ENCODE results near the gene SEMA3G.

SEMA3G gene

DNA sequence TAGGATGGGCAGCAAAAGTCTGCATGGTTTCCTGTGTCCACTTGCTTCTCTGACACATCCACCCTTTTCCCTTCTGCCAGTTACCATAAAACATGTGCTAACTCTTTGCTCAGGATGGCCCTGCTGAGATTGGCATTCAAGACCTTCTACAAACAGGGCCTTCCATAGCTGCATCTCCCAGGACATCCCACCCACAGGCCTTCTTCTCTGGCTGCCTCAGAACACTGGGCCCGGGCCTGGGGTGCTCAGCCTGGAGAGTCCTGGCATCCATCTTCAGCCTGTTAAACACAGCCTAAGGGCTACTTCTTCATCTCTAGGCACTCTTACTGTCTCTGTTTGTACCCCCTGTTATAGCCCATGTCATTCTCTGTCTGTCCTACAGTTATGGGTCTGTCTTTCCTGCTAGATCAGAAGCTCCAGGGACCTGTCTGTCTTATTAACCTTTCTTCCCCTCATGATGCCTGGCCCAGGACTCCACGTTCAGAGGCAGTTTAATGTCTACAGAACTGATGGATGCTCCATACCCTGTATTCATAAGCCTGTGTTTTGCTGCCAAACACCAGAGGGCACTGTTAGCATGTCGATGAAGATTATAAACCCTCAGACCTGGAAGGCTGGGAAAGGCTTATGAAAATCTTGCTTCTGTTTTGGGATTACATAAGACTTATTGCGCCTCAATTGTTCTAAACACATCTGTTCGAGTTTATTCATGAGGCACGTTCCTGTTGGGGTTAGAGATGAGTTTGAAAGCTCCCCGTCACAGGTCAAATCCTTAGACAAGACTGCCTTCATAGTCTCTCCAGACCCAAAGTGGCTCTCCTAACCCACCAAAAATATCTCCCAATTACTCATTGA lies 16.5 kb downstream of the SEMA3G start:
- FAIRE-seq, result peak; percentile 78
- peak; percentile 28 for DNase-seq (ENCODE audit: extremely low spot score, insufficient read length, low read depth)

DNA sequence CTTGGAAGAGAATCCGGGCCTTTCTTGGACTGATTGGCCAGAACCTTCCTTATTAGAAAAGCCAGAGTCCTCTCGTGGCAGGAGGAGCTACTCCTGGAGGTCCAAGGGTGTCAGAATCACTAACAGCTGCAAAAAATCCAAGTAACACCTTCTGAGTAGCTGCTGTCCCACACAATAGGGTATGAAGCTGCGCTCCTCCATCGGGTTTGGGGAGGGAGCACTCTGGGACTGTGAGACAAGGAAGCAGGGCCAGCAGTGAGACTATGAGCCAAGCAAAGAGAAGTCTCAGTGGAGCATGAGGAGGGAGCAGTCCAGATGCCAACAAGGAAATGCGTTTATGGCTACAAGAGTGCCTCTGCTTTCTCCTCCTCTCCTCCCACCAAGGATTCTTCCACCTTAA lies 21.7 kb downstream of the SEMA3G start:
- DNase-seq (ENCODE audit: extremely low spot score, insufficient read length, low read depth) (no peak), FAIRE-seq (no peak)

DNA sequence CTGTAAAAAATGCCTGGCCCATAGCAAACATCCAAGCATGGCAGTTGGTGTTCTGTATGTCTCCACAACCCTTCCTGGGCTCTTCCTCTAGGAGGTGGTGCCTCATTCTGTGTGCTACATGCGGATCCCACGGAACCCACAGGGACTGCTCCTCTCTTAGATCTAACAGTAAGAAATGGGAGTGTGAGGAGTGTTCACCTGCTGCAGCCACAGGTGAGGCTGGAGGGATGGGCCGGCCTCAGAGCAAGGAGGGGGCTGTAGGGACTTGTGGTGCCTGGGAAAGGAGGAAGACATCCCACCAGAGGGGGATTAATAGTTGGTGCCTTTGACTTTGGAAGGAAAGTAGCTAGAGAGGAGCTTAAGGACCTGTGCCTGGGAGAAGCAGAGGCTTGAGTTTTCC lies 22.2 kb downstream of the SEMA3G start:
- no peak for FAIRE-seq
- DNase-seq (ENCODE audit: extremely low spot score, insufficient read length, low read depth), result no peak

DNA sequence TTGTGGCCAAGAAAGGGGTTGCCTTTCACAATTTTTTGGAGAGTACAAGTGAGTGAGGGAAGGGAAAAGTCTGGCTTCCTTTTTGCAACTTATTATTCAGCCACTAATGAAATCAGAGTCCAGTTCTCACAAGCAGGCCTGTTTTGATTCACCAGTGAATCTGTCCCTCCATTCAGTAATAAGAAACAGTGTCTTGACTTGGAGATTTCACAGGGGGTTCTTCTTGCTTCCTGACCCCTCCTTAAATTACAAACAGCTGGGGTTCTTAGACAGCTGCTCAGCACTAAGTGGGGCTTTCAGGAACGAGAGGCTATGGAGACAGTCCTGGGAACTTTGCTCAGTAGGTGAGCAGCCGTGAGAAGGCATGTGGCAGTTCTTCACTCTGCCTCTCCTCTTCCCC lies 24.5 kb downstream of the SEMA3G start:
- no peak for FAIRE-seq

DNA sequence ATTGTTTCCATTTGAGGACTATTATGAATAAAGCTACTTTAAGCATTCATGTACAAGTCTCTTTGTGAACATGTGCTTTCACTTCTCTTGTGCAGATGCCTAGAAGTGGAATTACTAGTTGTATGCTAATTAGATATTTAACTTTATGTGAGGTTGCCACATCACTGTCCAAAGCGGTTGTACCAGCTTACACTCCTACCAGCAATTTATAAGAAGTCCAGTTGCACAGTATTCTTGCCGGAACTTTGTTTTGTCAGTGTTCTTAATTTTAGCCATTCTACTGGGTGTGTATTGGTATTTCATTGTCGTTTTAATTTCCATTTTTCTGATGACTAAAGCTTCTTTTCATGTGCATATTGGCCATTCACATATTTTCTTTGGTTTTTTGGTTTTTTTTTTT lies 29.1 kb downstream of the SEMA3G start:
- FAIRE-seq (no peak), DNase-seq (ENCODE audit: extremely low spot score, insufficient read length, low read depth) (no peak)

More for the DNA sequence above, 24.5 kb downstream of the SEMA3G start:
- no peak for DNase-seq (ENCODE audit: extremely low spot score, insufficient read length, low read depth)

DNA sequence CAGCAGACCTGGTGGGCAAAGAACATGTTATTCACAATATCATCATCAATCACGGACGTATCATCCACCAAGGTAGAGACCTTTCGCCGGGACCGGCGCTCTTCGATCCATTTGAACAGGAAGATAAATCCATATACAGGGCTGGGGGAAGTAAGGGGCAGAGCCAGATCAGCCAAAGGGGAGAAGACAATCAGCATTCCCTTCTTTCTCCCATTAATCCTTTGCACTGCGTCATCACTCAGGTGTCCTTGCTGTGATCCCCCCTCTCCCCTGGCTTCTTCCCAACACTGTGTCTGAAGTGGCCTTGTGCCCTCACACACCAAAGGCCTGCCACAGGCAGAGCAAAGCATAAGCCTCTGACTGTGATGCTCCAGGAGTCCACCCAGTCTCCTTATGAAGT lies 36.4 kb downstream of the SEMA3G start:
- FAIRE-seq, result no peak
- no peak for DNase-seq (ENCODE audit: extremely low spot score, insufficient read length, low read depth)

DNA sequence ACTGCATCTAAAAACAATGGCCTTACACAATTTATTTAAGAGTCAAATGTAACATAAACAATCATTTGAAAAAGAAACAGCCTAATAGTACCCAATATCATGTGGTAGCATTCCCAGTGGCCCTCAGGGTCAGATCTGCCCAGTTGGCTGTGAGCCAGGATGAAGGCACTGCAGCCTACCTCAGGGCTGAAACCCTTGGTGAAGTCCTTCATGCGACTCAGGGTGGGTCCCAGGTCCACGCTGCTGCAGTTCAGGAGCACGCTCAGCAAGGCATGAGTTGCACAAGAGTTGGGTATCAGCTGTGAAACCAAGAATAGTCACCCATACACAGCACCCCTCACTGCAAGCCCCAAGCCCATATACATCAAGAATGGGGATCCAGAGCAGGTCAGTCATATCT lies 37.1 kb downstream of the SEMA3G start:
- FAIRE-seq (no peak), DNase-seq (ENCODE audit: extremely low spot score, insufficient read length, low read depth) (no peak)

DNA sequence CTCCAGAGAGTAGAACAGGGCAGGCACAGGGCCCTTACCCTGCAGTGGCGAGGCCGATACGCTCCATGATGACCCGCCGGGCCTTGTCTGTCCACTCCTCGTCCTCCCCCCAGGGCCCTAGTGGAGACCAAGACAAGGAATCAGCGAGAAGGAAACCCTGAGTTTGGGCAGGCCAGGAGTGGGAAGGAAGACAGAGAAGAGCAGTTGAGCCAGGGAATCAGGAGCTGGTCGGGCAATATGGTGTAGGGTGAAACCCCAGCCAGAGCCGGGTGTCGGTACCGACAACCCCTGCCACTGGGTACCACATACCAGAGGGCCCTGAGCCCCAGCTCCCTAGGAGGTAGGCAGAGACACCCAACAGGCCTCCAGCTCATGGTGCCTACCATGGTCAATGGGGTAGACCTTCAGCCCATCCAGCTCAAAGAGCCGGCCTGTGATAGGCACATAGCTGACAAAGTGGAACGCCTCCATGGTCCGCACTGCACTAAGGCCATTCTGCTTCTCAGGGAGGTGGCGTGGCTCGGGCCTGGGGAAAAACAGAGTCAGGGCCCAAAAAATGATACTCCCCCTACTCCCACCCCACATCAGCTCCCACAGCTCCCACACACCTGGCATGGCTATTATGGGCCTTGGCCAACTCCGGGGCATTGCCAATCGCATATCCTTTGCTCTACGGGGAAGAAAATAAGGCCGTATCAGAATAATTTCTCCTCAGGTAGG lies 38.0 kb downstream of the SEMA3G start:
- DNase-seq (ENCODE audit: extremely low spot score, insufficient read length, low read depth), result no peak
- FAIRE-seq, result no peak

DNA sequence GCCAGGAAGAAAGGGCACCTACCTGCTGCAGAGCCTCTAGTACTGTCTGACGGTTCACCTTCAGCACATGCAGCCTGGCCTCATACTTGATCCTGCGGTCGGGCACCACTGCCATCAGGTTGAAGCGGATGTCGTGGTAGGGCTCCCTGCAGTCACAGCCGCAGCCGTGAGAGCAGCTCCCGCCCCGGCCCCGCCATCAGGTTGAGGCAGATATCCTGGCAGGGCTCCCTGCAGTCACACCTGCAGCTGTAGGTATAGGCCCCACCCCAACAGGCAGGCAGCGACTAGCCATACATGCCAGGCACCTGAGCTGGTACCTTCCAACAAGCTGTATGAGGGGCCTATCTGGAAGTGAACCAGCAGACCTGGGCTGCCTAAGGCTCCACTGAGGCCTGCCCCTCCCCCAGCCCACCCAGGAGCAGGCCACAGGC lies 38.7 kb downstream of the SEMA3G start:
- FAIRE-seq (no peak), DNase-seq (ENCODE audit: extremely low spot score, insufficient read length, low read depth) (no peak)

DNA sequence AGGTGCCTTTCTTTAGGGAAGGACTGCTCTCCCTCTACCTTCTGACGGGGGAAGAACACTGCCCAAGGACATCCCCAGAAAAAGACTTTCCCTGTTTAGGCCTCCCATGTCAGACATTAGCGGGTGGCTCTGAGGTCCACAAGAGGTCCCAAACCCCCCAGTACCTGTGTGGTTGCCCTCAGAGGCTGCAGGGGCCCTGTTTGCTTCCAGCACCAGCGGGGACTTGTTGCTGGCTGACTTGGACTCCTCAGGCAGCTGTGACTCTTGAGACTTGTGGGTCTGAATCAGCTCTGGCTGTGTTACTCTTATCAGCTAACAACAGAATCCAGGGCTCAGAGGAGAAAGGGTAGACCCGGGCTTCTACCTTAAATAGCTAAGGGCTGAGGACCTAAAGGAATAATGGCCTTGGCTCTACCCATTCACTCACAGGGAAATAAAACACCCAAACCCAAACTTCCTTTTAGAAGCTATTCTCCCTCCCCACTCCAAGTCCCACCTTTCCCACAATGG lies 39.2 kb downstream of the SEMA3G start:
- FAIRE-seq (no peak), DNase-seq (ENCODE audit: extremely low spot score, insufficient read length, low read depth) (no peak)

DNA sequence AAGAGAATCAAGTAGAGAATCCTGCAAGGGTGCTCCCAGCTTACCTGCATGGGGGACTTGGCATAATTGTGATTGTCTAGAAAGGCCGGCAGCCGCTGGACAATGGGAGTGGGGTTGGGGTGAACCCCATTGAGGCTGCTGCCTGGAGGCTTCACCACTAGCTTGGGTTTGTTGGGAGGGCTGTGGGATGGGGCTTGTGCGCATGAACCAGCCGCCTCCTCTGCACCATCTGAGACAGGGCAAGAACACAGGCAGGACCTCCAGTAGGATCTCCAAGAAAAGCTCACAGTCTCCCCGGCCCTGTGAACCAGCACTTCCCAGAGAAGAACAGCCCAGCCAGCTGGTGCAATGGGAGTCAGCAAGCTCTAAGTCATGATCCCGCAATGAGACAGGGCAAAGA lies 39.8 kb downstream of the SEMA3G start:
- FAIRE-seq (no peak), DNase-seq (ENCODE audit: extremely low spot score, insufficient read length, low read depth) (no peak)

DNA sequence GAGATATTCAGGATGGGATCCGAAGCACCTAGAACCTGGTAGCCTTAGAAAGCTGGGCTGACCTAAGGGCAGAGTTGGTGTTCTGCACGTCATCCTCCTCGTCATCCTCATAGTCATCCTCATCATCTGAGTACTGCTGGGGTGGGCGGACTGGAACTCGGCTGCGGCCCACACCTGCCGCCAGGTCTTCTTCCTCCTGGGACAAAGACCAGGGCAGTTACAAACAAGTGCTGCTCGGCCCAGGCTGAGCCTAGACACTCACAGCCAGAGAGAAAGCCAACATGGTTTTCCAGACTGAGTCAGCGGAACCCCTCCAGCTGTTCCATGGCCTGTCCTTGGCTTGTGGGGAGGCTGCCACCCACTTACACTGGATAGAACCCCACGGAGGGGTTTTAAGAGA lies 40.5 kb downstream of the SEMA3G start:
- FAIRE-seq (no peak), DNase-seq (ENCODE audit: extremely low spot score, insufficient read length, low read depth) (no peak)

DNA sequence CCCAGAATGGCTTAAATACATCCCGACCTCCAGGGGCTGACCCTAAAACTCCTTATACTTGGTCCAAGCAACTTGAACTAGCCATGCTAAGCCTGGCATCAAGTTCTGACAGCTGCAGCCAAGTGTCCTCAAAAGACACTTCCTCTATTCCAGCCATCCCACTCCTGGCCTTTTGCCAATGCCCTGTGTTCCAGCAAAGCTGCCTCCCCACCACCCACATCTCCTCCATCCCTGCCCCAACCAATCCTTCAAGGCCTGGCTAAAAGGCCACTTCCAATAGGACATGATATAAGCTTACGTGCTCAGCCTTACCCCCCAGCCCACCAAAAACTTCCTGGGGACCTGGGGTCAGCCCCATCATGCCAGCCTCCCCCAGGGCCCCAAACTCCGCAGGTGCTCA lies 40.9 kb downstream of the SEMA3G start:
- FAIRE-seq, result no peak
- no peak for DNase-seq (ENCODE audit: extremely low spot score, insufficient read length, low read depth)

DNA sequence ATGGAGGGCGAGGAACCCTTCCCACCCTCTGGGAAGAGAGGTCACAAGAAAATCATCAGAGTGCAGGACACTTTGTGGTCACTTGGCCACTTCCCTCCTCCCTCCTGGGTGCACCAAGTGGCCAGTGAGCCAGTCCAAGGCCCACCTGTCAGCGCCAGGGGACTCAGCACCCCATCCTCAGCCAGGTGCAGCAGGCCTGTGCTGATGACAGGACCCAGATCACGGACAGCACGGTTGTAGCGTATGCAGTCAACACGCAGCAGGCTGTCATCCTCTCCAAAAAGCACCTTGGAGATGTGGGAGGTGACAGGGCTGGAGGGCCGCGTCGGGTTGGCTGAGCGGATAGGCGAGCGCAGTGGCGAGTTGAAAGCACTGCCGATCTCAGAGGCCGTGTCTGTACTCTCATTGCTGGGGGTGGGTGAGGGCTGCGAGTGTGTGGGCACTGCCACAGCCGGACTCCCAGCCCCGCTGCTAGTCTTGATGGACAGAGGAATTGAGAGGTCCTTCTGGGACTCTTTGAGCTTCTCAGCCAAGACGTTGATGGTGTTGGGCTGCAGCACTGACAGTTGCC lies 41.5 kb downstream of the SEMA3G start:
- FAIRE-seq, result no peak
- no peak for DNase-seq (ENCODE audit: extremely low spot score, insufficient read length, low read depth)

DNA sequence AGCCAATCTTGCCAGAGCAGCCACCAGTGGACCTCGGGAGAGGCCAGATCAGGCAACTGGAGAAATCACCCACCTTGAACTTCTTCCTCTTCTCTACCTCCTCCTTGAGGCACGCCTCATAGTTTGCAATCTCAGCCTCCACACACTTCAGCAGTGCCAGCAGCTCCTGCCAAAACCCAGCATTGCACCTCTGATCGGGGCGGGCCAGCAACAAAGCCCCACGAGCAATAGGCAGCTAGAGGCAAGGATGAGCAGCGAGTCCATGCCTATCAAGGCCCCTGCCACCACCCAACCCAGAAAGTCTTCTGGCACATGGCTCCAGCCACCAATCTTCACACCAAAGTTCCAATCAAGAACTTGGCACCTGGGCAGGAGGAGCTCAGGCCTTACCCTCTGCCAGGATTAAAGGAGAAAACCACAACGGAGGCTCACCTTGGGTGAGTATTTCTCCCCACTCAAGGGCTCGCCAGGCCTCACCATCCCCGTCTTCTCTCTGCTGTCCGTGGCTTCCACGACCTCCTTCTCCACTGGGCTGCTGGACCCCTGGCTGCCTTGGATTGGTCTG lies 42.1 kb downstream of the SEMA3G start:
- DNase-seq (ENCODE audit: extremely low spot score, insufficient read length, low read depth) (no peak), FAIRE-seq (no peak)

DNA sequence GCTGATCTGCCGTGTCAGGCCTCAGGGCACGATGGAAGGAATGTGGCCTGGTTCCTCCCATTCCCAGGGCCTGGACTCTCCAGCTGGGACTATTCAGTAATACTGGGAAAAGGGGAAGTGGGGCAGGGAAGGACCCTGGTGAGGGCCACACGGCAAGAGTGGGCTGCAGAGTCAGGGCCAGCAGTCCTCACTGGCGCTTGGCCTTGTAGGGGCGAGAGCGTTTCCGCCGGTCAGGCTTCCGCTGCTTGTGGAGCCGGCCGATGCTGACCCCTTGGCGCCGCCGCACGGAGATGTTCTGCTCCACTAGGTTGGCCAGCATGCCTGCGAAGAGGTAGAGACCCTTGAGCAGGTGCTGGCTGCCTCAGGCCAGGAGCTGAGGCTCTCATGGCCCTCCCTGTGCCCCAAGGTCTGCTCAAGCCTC lies 42.8 kb downstream of the SEMA3G start:
- DNase-seq (ENCODE audit: extremely low spot score, insufficient read length, low read depth) (no peak), FAIRE-seq (no peak)

DNA sequence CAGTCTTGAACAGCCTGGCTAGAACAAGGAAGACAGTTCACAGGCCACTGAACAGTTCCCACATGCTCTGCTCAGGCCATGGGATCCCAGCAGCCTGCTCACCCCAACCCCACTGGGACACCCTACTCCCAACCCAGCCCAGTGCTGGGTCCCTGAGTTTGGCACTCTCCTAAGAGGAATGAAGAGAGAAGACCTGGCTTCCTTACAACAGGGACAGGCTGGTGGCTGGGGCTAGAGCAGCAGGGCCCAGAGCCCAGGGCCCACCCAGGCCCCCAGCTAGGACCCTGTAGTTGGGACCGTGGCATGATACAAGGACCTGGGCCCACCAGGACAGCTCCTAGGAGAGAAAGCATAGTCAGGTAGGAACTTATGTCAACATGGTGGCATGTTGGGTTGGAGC lies 43.4 kb downstream of the SEMA3G start:
- FAIRE-seq, result no peak

DNA sequence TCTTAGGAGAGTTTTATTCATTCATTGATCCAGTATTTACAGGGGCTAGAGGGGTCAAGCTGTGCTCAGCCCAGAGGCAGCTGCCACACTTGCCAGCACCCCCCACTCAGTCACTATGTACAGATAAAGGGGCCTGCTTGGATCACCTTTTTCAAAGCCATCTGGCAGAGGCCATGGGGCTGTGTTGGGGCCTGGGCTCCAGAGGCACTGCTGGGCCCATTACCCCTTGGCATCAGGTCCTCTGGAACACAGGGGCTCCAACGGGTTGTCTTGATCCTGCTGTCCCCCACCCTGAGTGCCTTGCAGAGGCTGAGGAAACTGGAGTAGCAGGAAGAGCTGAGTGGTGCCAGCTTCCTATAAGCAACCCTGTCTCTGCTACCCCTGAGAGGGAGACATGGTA lies 43.9 kb downstream of the SEMA3G start:
- FAIRE-seq, result no peak
- no peak for DNase-seq (ENCODE audit: extremely low spot score, insufficient read length, low read depth)

More for the DNA sequence above, 43.4 kb downstream of the SEMA3G start:
- no peak for DNase-seq (ENCODE audit: extremely low spot score, insufficient read length, low read depth)

DNA sequence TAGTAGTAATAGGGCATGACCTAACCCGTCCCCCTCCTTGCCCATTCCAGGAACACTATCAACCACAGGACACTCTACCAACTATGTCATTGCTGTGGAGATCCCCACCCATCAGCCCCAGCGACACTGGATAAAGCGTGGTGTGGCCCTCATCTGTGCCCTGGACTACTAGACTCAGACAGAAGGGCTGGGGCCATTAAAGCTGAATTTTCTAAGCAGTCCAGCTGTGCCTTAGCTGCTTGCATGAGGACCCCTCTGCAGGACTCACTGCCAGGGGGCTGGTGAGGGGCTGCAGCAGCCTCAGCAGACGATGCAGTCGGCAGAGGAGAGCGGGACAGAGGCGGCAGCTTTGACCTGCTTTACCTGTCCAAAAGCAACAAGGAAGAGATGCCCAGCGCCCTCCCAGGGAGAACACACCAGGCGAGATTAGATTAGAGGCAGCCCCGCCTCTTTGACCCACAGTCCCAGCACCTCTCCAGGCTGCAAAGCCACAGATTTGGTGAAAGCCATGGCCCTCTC lies 44.6 kb downstream of the SEMA3G start:
- DNase-seq (ENCODE audit: extremely low spot score, insufficient read length, low read depth), result no peak
- FAIRE-seq, result no peak

DNA sequence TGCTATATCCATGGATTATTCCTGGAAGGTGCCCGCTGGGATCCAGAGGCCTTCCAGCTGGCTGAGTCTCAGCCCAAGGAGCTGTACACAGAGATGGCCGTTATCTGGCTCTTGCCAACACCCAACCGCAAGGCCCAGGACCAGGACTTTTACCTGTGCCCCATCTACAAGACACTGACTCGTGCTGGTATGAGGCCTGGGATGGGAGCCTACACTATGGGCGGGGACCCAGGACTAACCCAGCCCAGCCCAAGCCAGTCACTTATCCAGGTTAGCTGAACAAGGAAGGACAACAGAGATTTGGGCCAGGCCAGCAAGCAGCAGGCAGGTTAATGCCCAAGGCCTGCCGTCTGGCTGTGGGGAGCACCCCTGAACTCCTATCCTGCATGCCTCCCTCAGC lies 45.3 kb downstream of the SEMA3G start:
- DNase-seq (ENCODE audit: extremely low spot score, insufficient read length, low read depth), result no peak
- no peak for FAIRE-seq
